ENCODE results near the gene PDE11A.

Gene PDE11A

DNA sequence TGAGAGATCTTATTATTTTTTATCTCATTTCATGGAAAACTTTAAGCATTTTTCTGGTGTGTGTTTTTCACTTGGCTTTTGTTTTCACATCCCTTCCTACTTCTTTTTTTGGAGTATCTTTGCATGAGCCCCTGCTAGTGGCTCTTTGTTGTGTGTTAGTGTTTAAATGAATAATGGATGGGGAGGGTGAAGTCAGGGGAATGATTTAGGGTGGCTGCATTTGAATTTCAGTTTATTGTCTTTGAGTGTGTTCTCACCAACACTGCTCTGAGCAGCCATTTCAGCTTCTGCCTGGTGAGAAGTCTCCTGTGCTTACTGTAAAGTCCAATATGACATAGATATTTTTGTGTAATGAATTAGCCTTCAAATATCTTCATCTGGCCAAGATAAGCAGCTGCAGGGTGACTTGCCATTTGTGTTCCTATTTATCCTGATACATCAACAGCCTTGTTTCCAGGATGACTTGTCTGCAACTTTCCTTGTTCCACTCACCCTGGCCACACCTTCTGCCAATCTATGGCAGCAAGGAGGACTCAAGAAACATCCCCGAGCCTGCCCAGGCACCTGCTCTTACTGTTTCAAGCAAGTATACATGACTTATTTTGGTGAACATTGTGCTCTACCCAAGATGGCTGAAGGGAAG is 182.6 kb downstream of the PDE11A start:
- Histone ChIP-seq H3K36me3 (replicated peaks; ENCODE audit: low read depth, low read length) (no peaks in the 10 kb centered on the region), H3K27ac (ENCODE audit: low read length) (no peak overlapping the region), H3K27me3 (ENCODE audit: low read depth, low read length) (peaks cover 7% of the 10 kb centered on the region; the same call in 1 of the 2 replicates), H3K4me2 (ENCODE audit: low read length) (no peak overlapping the region), H3K4me1 (ENCODE audit: low read length) (no peaks in the 10 kb centered on the region), H3K4me3 (ENCODE audit: low read length) (no peak overlapping the region), H3K9me3 (ENCODE audit: insufficient read depth, low read length) (no peaks in the 10 kb centered on the region), H4K20me1 (ENCODE audit: insufficient read depth, low read length) (no peaks in the 10 kb centered on the region), H2AFZ (ENCODE audit: low read depth, low read length) (no peak overlapping the region), H3K9ac (ENCODE audit: low read length) (no peak overlapping the region), H3K79me2 (ENCODE audit: low read length) (no peaks in the 10 kb centered on the region)
- TF ChIP-seq, protein P1, sequence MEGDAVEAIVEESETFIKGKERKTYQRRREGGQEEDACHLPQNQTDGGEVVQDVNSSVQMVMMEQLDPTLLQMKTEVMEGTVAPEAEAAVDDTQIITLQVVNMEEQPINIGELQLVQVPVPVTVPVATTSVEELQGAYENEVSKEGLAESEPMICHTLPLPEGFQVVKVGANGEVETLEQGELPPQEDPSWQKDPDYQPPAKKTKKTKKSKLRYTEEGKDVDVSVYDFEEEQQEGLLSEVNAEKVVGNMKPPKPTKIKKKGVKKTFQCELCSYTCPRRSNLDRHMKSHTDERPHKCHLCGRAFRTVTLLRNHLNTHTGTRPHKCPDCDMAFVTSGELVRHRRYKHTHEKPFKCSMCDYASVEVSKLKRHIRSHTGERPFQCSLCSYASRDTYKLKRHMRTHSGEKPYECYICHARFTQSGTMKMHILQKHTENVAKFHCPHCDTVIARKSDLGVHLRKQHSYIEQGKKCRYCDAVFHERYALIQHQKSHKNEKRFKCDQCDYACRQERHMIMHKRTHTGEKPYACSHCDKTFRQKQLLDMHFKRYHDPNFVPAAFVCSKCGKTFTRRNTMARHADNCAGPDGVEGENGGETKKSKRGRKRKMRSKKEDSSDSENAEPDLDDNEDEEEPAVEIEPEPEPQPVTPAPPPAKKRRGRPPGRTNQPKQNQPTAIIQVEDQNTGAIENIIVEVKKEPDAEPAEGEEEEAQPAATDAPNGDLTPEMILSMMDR (IDR thresholded peaks at IDR 0.05; ENCODE audit: low read depth, low read length): no peak
- no peak for TF ChIP-seq EZH2phosphoT487 (IDR thresholded peaks at IDR 0.05; ENCODE audit: low read depth)

DNA sequence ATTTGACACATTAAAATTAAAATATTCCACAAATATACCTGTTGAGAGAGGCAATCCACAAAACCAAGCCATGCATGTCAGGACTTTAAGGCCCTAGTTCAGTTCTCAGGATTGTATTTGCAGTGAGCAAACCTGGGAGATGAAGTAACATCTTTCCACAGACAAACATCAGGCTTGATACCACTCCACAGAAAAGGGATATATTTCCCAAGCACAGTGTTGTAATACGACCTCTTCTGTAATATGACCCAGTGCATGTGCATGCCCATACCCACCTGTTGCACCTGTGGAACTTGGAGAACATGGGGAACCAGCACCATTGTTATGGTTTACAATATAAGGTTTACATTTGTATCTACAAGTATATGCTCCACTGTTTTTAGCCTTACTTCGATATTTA is 184.0 kb downstream of the PDE11A start:
- H4K20me1 ChIP-seq (ENCODE audit: insufficient read depth, low read length): no peaks in the 10 kb centered on the region
- no peaks in the 10 kb centered on the region for H3K36me3 ChIP-seq (replicated peaks; ENCODE audit: low read depth, low read length)
- H3K27me3 ChIP-seq (ENCODE audit: low read depth, low read length): peaks cover 7% of the 10 kb centered on the region; the same call in 1 of the 2 replicates
- TF ChIP-seq, protein P1 (IDR thresholded peaks at IDR 0.05; ENCODE audit: low read depth, low read length): no peak
- no peak overlapping the region for H3K4me3 ChIP-seq (ENCODE audit: low read length)
- H3K79me2 ChIP-seq (ENCODE audit: low read length): no peaks in the 10 kb centered on the region
- no peaks in the 10 kb centered on the region for H3K4me1 ChIP-seq (ENCODE audit: low read length)
- no peak overlapping the region for H3K4me2 ChIP-seq (ENCODE audit: low read length)
- no peak overlapping the region for H3K27ac ChIP-seq (ENCODE audit: low read length)
- no peak overlapping the region for H2AFZ ChIP-seq (ENCODE audit: low read depth, low read length)
- H3K9ac ChIP-seq (ENCODE audit: low read length): no peak overlapping the region
- H3K9me3 ChIP-seq (ENCODE audit: insufficient read depth, low read length): no peaks in the 10 kb centered on the region

DNA sequence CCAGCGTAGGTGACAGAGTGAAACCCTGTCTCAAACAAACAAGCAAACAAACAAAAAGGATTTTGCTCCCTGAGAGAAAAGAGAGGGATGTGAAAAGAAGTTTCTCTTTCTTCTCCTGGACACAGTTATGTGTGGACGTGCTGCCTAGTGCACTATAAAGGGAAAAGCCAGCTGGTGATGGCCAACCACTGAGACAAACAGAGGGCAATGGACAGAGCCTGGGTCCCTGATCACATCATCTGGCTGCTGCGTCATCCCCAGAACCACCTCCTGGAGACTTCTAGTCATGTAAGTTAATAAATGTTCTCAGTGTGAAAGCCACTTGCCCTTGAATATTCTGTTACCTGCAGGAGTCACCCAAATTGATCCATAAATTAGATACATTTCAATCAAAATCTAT is 184.9 kb downstream of the PDE11A start:
- H3K27me3 ChIP-seq (ENCODE audit: low read depth, low read length): peaks cover 7% of the 10 kb centered on the region; the same call in 1 of the 2 replicates
- no peaks in the 10 kb centered on the region for H4K20me1 ChIP-seq (ENCODE audit: insufficient read depth, low read length)
- no peaks in the 10 kb centered on the region for H3K9me3 ChIP-seq (ENCODE audit: insufficient read depth, low read length)
- no peak overlapping the region for H3K4me3 ChIP-seq (ENCODE audit: low read length)
- H3K36me3 ChIP-seq (replicated peaks; ENCODE audit: low read depth, low read length): no peaks in the 10 kb centered on the region
- no peaks in the 10 kb centered on the region for H3K79me2 ChIP-seq (ENCODE audit: low read length)
- no peaks in the 10 kb centered on the region for H3K4me1 ChIP-seq (ENCODE audit: low read length)
- H3K9ac ChIP-seq (ENCODE audit: low read length): no peak overlapping the region
- TF ChIP-seq, protein P1 (IDR thresholded peaks at IDR 0.05; ENCODE audit: low read depth, low read length): no peak
- no peak for TF ChIP-seq EZH2phosphoT487 (IDR thresholded peaks at IDR 0.05; ENCODE audit: low read depth)
- H3K27ac ChIP-seq (ENCODE audit: low read length): no peak overlapping the region
- no peak overlapping the region for H2AFZ ChIP-seq (ENCODE audit: low read depth, low read length)
- H3K4me2 ChIP-seq (ENCODE audit: low read length): no peak overlapping the region

DNA sequence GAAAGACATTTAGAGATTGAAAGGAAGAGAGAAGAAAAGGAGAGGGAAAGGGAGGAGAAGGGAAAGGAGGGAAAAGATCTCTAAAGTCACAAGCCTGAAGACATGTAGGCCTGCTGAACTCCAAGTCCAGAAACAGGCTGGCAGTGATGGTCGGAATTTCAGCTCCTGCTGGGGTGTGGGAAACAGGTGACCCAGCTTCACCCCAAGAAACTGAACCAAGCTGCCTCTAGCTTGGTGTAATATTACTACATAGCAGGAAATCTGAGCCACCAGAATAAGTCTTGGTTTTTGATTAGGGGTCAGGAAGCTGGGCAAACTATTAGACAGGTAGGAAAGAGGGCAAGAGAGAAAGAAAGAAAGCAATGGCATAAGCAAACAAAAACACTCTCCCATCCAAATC is 185.8 kb downstream of the PDE11A start:
- peaks cover 7% of the 10 kb centered on the region; the same call in 1 of the 2 replicates for H3K27me3 ChIP-seq (ENCODE audit: low read depth, low read length)
- no peaks in the 10 kb centered on the region for H3K4me1 ChIP-seq (ENCODE audit: low read length)
- H3K9ac ChIP-seq (ENCODE audit: low read length): no peak overlapping the region
- TF ChIP-seq, protein P1 (IDR thresholded peaks at IDR 0.05; ENCODE audit: low read depth, low read length): no peak
- TF ChIP-seq EZH2phosphoT487 (IDR thresholded peaks at IDR 0.05; ENCODE audit: low read depth): no peak
- no peaks in the 10 kb centered on the region for H3K36me3 ChIP-seq (replicated peaks; ENCODE audit: low read depth, low read length)
- H4K20me1 ChIP-seq (ENCODE audit: insufficient read depth, low read length): no peaks in the 10 kb centered on the region
- H3K27ac ChIP-seq (ENCODE audit: low read length): no peak overlapping the region
- H3K79me2 ChIP-seq (ENCODE audit: low read length): no peaks in the 10 kb centered on the region
- no peaks in the 10 kb centered on the region for H3K9me3 ChIP-seq (ENCODE audit: insufficient read depth, low read length)
- H3K4me3 ChIP-seq (ENCODE audit: low read length): no peak overlapping the region
- H3K4me2 ChIP-seq (ENCODE audit: low read length): no peak overlapping the region
- no peak overlapping the region for H2AFZ ChIP-seq (ENCODE audit: low read depth, low read length)
